ENCODE data around the gene BSND.

GRCh38 chr1:54996869-54997710, 1.6 kb upstream of the BSND start:
- no peak for TF ChIP-seq POLR2A (IDR thresholded peaks at IDR 0.05)
- TF ChIP-seq CTCF (IDR thresholded peaks at IDR 0.05 in 4 of 5, conservative IDR thresholded peaks at IDR 0.05 in 1 of 5), result no peak

All from gastrocnemius medialis (tissue), 4 donors.